Ovary (tissue), 9 donors: ENCODE measurements around the gene SMPDL3B. TPM values are rescaled to one million over a fixed set of nuclear protein-coding genes. Genes with fewer than 3 reads are reported as not detected.

Source experiments
- DNase-seq, 5 donors: peaks; one replicate each; pipeline ENCODE4 v3.0.0-alpha.2; 2019 to 2020
- H3K27ac ChIP-seq, 2 donors: fragments of 200-600 bp; one replicate each; pipeline versions ENCODE4 v1.5.1 to v1.8.0; 2019 to 2022
- H3K27me3 ChIP-seq: fragments of 200-600 bp; one replicate; pipeline ENCODE4 v1.8.0; 2022
- H3K36me3 ChIP-seq: fragments of 200-600 bp; sonication (generic); one replicate; pipeline ENCODE4 v1.5.1; 2019
- H3K4me1 ChIP-seq: one replicate; pipeline ENCODE4 v1.8.1; 2013; ENCODE audit warnings: mild to moderate bottlenecking, moderate library complexity; ENCODE audit not compliant: insufficient read depth
- H3K4me3 ChIP-seq: fragments of 200-600 bp; sonication (generic); one replicate; pipeline ENCODE4 v1.5.1; 2017
- H3K9me3 ChIP-seq, 2 donors: fragments of 200-600 bp in 1 of 2; sonication (generic) in 1 of 2; one replicate each; pipeline versions ENCODE4 v1.5.1 to v1.8.1; 2013 to 2019; ENCODE audit warnings: mild to moderate bottlenecking in 1 of 2, moderate library complexity in 1 of 2
- CTCF ChIP-seq, 3 donors: fragments of 450-650 bp in 2 of 3; fragments of 200-600 bp in 1 of 3; IDR thresholded peaks; one replicate each; pipeline versions ENCODE4 v1.5.1 to v1.8.0; 2016 to 2022; ENCODE audit warnings: antibody characterized with exemption in 3 of 3, mild to moderate bottlenecking in 1 of 3
- EP300 ChIP-seq: sonication (generic); formaldehyde crosslinking; IDR thresholded peaks from one replicate; pipeline ENCODE4 v1.6.1; 2017; ENCODE audit warnings: antibody characterized with exemption
- POLR2A ChIP-seq: fragments of 450-650 bp; IDR thresholded peaks from one replicate; pipeline ENCODE4 v1.6.1; 2017; ENCODE audit warnings: antibody characterized with exemption, mild to moderate bottlenecking, moderate library complexity
- WGBS, 3 donors: extraction: QIAGEN DNeasy Blood & Tissue Kit in 1 of 3; methylation state at CpG; one replicate each; pipeline versions ENCODE4 v1.1.5 to v1.1.7; 2013 to 2017; 5-methylcytosine and 5-hydroxymethylcytosine counted together
- intact Hi-C, 4 donors: fragments of 100-400 bp; cut with DNase I; formaldehyde crosslinking; loops; one replicate each; pipeline versions ENCODE4 v1.11.0 to v1.15.1; 2022 to 2023
- polyA plus RNA-seq, 2 donors: library from polyadenylated mRNA; stranded (reverse); fragments of 200-250 nt in 1 of 2; fragments of 350-450 nt in 1 of 2; fragmentation: Illumina TruSeq in 1 of 2; extraction: RNeasy Lipid Tissue Mini Kit (QIAGEN cat#74804) in 1 of 2; gene quantifications; one replicate each; pipeline ENCODE4 v1.2.3, GENCODE V29; 2013 to 2014
- total RNA-seq, 7 donors: library from RNA; depleted of rRNA in 2 of 7; stranded (reverse); fragments of >200 nt in 2 of 7; fragmentation: NEBNext Ultra II Directional in 3 of 7; extraction: Animal tissue kit (Norgen Biotek cat#: 25700) in 3 of 7; gene quantifications; one replicate each; pipeline versions ENCODE4 v1.1.0 to v1.2.4, GENCODE V29; 2016 to 2023
- donor health status: DM: no; HTN: no; CAD: no; lungs with moderate emphysema.
- donor health status: DM: no; HTN: no; CAD: no.
- donor health status: Bipolar disorder and iron deficiency.
- donor health status: DM: yes; HTN: yes; CAD: no.
- donor health status: DM: no; HTN: no; CAD: no.
- donor health status: DM: yes; HTN: yes; CAD: no.

Gene SMPDL3B
- total and polyA plus RNA-seq, 9 donors = 0.23 to 21.1 (median 0.74) TPM; not detected in 2

- Histone ChIP-seq H3K27ac (no peak overlapping the region), H3K4me3 (no peak overlapping the region), H3K9me3 (no peaks in the 10 kb centered on the region), H3K27me3 (no peaks in the 10 kb centered on the region), H3K4me1 (no peaks in the 10 kb centered on the region), H3K36me3 (no peaks in the 10 kb centered on the region)
- no peak for TF ChIP-seq CTCF (IDR thresholded peaks at IDR 0.05)
- no peak for TF ChIP-seq EP300
- no peak for TF ChIP-seq POLR2A
- DNase-seq = no peak
- intact Hi-C loops = no loop called here
- WGBS, 3 donors = 84 to 91% (median 88%) methylated on average over 1 of the region's 1 CpG
Observed at GRCh38 chr1:27980216-27980845, 45.5 kb downstream of the SMPDL3B start.

GRCh38 chr1:27981145-27981544 is 46.3 kb downstream of the SMPDL3B start:
- Histone ChIP-seq H3K4me3 (no peak overlapping the region), H3K4me1 (no peaks in the 10 kb centered on the region), H3K27me3 (no peaks in the 10 kb centered on the region), H3K36me3 (no peaks in the 10 kb centered on the region), H3K27ac (no peak overlapping the region), H3K9me3 (no peaks in the 10 kb centered on the region)
- WGBS, 3 donors = 69 to 88% (median 83%) methylated on average over 3 of the region's 3 CpGs
- TF ChIP-seq POLR2A (no peak), CTCF (IDR thresholded peaks at IDR 0.05) (no peak), EP300 (no peak)
- intact Hi-C loops = no loop called here
- no peak for DNase-seq

DNA sequence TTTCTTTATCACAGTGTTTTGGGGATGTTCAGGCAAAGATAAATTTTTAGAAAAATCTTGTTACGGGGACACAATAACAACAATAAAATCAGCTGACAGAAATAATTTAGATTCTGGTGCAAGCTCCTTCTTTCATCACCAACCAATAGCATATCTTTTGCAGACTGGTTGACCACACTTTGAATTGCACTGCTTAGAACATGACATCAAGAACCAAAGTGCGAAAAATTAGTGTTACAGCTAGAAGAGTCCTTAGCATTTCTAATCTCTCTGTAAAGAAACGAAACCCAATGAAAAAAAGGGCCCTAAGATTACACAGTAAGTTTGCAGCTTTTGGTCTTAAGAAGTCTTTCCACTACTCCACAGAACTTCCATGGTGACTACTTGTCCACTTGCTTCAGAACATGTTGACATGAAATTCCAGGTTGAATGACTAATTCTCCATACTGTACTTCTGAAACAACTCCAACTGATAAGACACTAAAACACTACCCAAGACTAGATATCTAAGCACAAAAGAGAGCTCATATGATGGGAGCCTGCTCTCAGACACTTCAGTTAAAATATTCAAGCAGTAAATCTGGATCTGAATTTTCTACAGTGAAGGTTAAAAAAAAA is 56.2 kb downstream of the SMPDL3B start:
- Histone ChIP-seq H3K4me1 (no peaks in the 10 kb centered on the region), H3K27me3 (no peaks in the 10 kb centered on the region), H3K36me3 (no peaks in the 10 kb centered on the region), H3K9me3 (no peaks in the 10 kb centered on the region), H3K27ac (no peak overlapping the region), H3K4me3 (no peak overlapping the region)
- DNase-seq = no peak
- 84 to 91% (median 88%) methylated on average over 3 of the region's 3 CpGs for WGBS, 3 donors
- TF ChIP-seq EP300 (no peak), POLR2A (no peak), CTCF (IDR thresholded peaks at IDR 0.05) (no peak)
- intact Hi-C loops = no loop called here

- no peak for TF ChIP-seq POLR2A
- no peak for TF ChIP-seq EP300
- TF ChIP-seq CTCF (IDR thresholded peaks at IDR 0.05) = no peak
- no peaks in the 10 kb centered on the region for H3K9me3 ChIP-seq
- no peaks in the 10 kb centered on the region for H3K36me3 ChIP-seq
- H3K4me3 ChIP-seq = no peak overlapping the region
- DNase-seq = no peak
- no peaks in the 10 kb centered on the region for H3K27me3 ChIP-seq
- no peaks in the 10 kb centered on the region for H3K4me1 ChIP-seq
- H3K27ac ChIP-seq = no peak overlapping the region
- WGBS, 3 donors = 82 to 84% (median 84%) methylated on average over 6 of the region's 6 CpGs
- intact Hi-C loops = no loop called here
Observed at GRCh38 chr1:27992276-27992675, 57.5 kb downstream of the SMPDL3B start.
